Fibroblast of lung (primary cell): ENCODE data around the gene RCAN1. TPM values are rescaled to one million over a fixed set of nuclear protein-coding genes. Genes with fewer than 3 reads are reported as not detected.

Experiments
- DNase-seq, 2 donors: peaks; one replicate each; pipeline versions ENCODE4 v3.0.0 to v3.0.0-alpha.2; 2010; ENCODE audit warnings: low read depth in 2 of 2
- H2AFZ ChIP-seq: 2 replicates; pipeline ENCODE4 v1.5.1; 2012; ENCODE audit warnings: low read length, control low read depth, inconsistent platforms
- H3K27ac ChIP-seq: 2 replicates; pipeline ENCODE4 v1.5.1; 2011; ENCODE audit warnings: low read length, control low read depth; ENCODE audit not compliant: insufficient read depth
- H3K27me3 ChIP-seq: 2 replicates; pipeline ENCODE4 v1.5.1; 2011; ENCODE audit warnings: mild to moderate bottlenecking, low read length; ENCODE audit not compliant: control insufficient read depth, insufficient read depth
- H3K36me3 ChIP-seq: 2 replicates; pipeline ENCODE4 v1.5.1; 2011; ENCODE audit warnings: low read length; ENCODE audit not compliant: control insufficient read depth, insufficient read depth
- H3K4me1 ChIP-seq: 2 replicates; pipeline ENCODE4 v1.5.1; 2011; ENCODE audit warnings: low read length; ENCODE audit not compliant: control insufficient read depth, insufficient read depth; ENCODE audit errors: extremely low read depth
- H3K4me2 ChIP-seq: 2 replicates; pipeline ENCODE4 v1.5.1; 2011; ENCODE audit warnings: low read length, control low read depth; ENCODE audit not compliant: insufficient read depth; ENCODE audit errors: extremely low read depth
- H3K4me3 ChIP-seq, 4 experiments: fragments of 200-600 bp in 1 of 4; sonication (generic) in 1 of 4; replicated peaks in 1 of 4; 2 replicates each; pipeline ENCODE4 v1.5.1; 2011 to 2016; ENCODE audit warnings: low read length in 4 of 4, low read depth in 3 of 4, mild to moderate bottlenecking in 3 of 4, control low read depth in 2 of 4, inconsistent platforms in 1 of 4, mixed read lengths in 1 of 4; ENCODE audit not compliant: insufficient read depth in 1 of 4; ENCODE audit errors: control extremely low read depth in 1 of 4
- H3K79me2 ChIP-seq: 2 replicates; pipeline ENCODE4 v1.5.1; 2012; ENCODE audit warnings: mild to moderate bottlenecking, low read length, inconsistent platforms; ENCODE audit not compliant: control insufficient read depth, insufficient read depth
- H3K9ac ChIP-seq: 2 replicates; pipeline ENCODE4 v1.5.1; 2011; ENCODE audit warnings: mild to moderate bottlenecking, low read length, control low read depth; ENCODE audit not compliant: insufficient read depth
- H3K9me3 ChIP-seq: 2 replicates; pipeline ENCODE4 v1.5.1; 2012; ENCODE audit warnings: low read depth, low read length; ENCODE audit not compliant: control insufficient read depth, insufficient read depth
- H4K20me1 ChIP-seq: 2 replicates; pipeline ENCODE4 v1.5.1; 2011; ENCODE audit warnings: low read length; ENCODE audit not compliant: control insufficient read depth, insufficient read depth; ENCODE audit errors: extremely low read depth
- CTCF ChIP-seq, 2 donors: IDR thresholded peaks in 1 of 2; conservative IDR thresholded peaks in 1 of 2; 1 replicate in 1 of 2; 2 replicates in 1 of 2; pipeline ENCODE4 v1.5.1; 2011 to 2012; ENCODE audit warnings: low read length in 2 of 2, control low read depth in 1 of 2, inconsistent platforms in 1 of 2, low read depth in 1 of 2, mild to moderate bottlenecking in 1 of 2
- EZH2 ChIP-seq: IDR thresholded peaks from 2 replicates; pipeline ENCODE4 v1.5.1; 2012; ENCODE audit warnings: low read length, control low read depth, mild to moderate bottlenecking; ENCODE audit errors: missing control alignments
- polyA plus RNA-seq, 2 donors: library from polyadenylated mRNA; depleted of rRNA in 1 of 2; stranded (reverse) in 1 of 2; unstranded in 1 of 2; fragments of >200 nt; gene quantifications; 2 replicates each; pipeline ENCODE4 v1.2.1, GENCODE V29; 2011 to 2012; ENCODE audit warnings: missing spikeins in 1 of 2
- total RNA-seq: library from RNA; depleted of rRNA; stranded (reverse); fragments of >200 nt; gene quantifications from 2 replicates; pipeline ENCODE4 v1.2.1, GENCODE V29; 2014

Gene RCAN1
- total and polyA plus RNA-seq, 2 donors (not counting 1 experiment from before 2014, with no cell fraction given): 94.8 to 259 TPM

GRCh38 chr21:34632498-34632897 is 17.6 kb upstream of the RCAN1 start:
- Histone ChIP-seq H3K36me3 (no peaks in the 10 kb centered on the region), H4K20me1 (no peaks in the 10 kb centered on the region), H3K27me3 (peaks cover 17% of the 10 kb centered on the region), H3K4me1 (no peaks in the 10 kb centered on the region), H3K4me3 (no peak overlapping the region), H3K27ac (no peak overlapping the region), H3K9ac (no peak overlapping the region), H3K79me2 (no peaks in the 10 kb centered on the region), H3K9me3 (no peaks in the 10 kb centered on the region), H3K4me2 (no peak overlapping the region), H2AFZ (no peak overlapping the region)
- DNase-seq: no peak
- no peak for TF ChIP-seq CTCF (conservative IDR thresholded peaks at IDR 0.05 in 1 of 2, IDR thresholded peaks at IDR 0.05 in 1 of 2; ENCODE audit: low read depth in 1 of 2, low read length in 2 of 2)
- no peak for TF ChIP-seq EZH2

GRCh38 chr21:34630536-34631143 is 15.7 kb upstream of the RCAN1 start:
- H3K27me3 ChIP-seq: peaks cover 15% of the 10 kb centered on the region
- H3K9me3 ChIP-seq: no peaks in the 10 kb centered on the region
- peak; percentile 32 to 69 for DNase-seq
- no peaks in the 10 kb centered on the region for H3K79me2 ChIP-seq
- H3K36me3 ChIP-seq: no peaks in the 10 kb centered on the region
- TF ChIP-seq CTCF (conservative IDR thresholded peaks at IDR 0.05 in 1 of 2, IDR thresholded peaks at IDR 0.05 in 1 of 2; ENCODE audit: low read depth in 1 of 2, low read length in 2 of 2) (peak; percentile 75 to 78), EZH2 (no peak)
- no peak overlapping the region for H2AFZ ChIP-seq
- H3K9ac ChIP-seq: no peak overlapping the region
- H4K20me1 ChIP-seq: no peaks in the 10 kb centered on the region
- H3K4me2 ChIP-seq: no peak overlapping the region
- no peak overlapping the region for H3K27ac ChIP-seq
- H3K4me3 ChIP-seq: no peak overlapping the region
- H3K4me1 ChIP-seq: no peaks in the 10 kb centered on the region

- Histone ChIP-seq H3K9ac (no peak overlapping the region), H3K4me3 (no peak overlapping the region), H4K20me1 (no peaks in the 10 kb centered on the region), H3K4me2 (no peak overlapping the region), H3K9me3 (no peaks in the 10 kb centered on the region), H3K36me3 (no peaks in the 10 kb centered on the region), H3K27me3 (peaks cover 7% of the 10 kb centered on the region), H3K4me1 (no peaks in the 10 kb centered on the region), H2AFZ (no peak overlapping the region), H3K27ac (no peak overlapping the region), H3K79me2 (no peaks in the 10 kb centered on the region)
- DNase-seq: peak in 1 of 2 donors; percentile 4
- no peak for TF ChIP-seq CTCF (conservative IDR thresholded peaks at IDR 0.05 in 1 of 2, IDR thresholded peaks at IDR 0.05 in 1 of 2; ENCODE audit: low read depth in 1 of 2, low read length in 2 of 2)
- TF ChIP-seq EZH2: no peak
These were observed 11.2 kb upstream of the RCAN1 start for GRCh38 chr21:34626131-34626530.
